Mesothelial cell of epicardium (in vitro differentiated cells): ENCODE results near the gene PAX7. TPM values are rescaled to one million over a fixed set of nuclear protein-coding genes. Genes with fewer than 3 reads are reported as not detected.
"Not testable (repeated sequence)": the region's sequence is repeated elsewhere in the genome, so short reads cannot be mapped to it uniquely, and the experiment has no call there.

ENCODE experiments used
- DNase-seq, 2 experiments: peaks; one replicate each; pipeline ENCODE4 v3.0.0; 2021; ENCODE audit warnings: low spot score in 2 of 2; ENCODE audit not compliant: unreplicated experiment in 2 of 2
- H3K27ac Mint-ChIP-seq: 2 replicates; pipeline ENCODE4 v1.8.0; 2021; ENCODE audit warnings: mixed read lengths
- H3K27me3 Mint-ChIP-seq: 2 replicates; pipeline ENCODE4 v1.8.0; 2021; ENCODE audit warnings: low read depth, mixed read lengths
- H3K36me3 Mint-ChIP-seq: 2 replicates; pipeline ENCODE4 v1.8.0; 2021; ENCODE audit warnings: mixed read lengths
- H3K4me1 Mint-ChIP-seq: 2 replicates; pipeline ENCODE4 v1.8.0; 2021; ENCODE audit warnings: mixed read lengths
- H3K4me3 Mint-ChIP-seq: 2 replicates; pipeline ENCODE4 v1.8.0; 2021; ENCODE audit warnings: mild to moderate bottlenecking, moderate library complexity, mixed read lengths
- H3K9me3 Mint-ChIP-seq: 2 replicates; pipeline ENCODE4 v1.8.0; 2021; ENCODE audit warnings: mixed read lengths
- CTCF ChIP-seq: fragments of 200-600 bp; sonication (generic); IDR thresholded peaks from one replicate; pipeline ENCODE4 v1.5.0; 2021; ENCODE audit warnings: antibody characterized with exemption; ENCODE audit not compliant: unreplicated experiment
- total RNA-seq: library from RNA; stranded (reverse); gene quantifications from 3 replicates; pipeline ENCODE4 v1.2.1, GENCODE V29; 2021

The PAX7 gene
- total RNA-seq, 1 donor from 2014 or later: not detected

GRCh38 chr1:18684303-18684702, 53.7 kb downstream of the PAX7 start:
- DNase-seq: no peak
- no peak overlapping the region for H3K4me3 Mint-ChIP-seq
- no peaks in the 10 kb centered on the region for H3K4me1 Mint-ChIP-seq
- H3K9me3 Mint-ChIP-seq: peaks cover 3% of the 10 kb centered on the region
- H3K36me3 Mint-ChIP-seq: no peaks in the 10 kb centered on the region
- no peak for TF ChIP-seq CTCF
- H3K27ac Mint-ChIP-seq: no peak overlapping the region
- peaks cover 56% of the 10 kb centered on the region for H3K27me3 Mint-ChIP-seq

- no peaks in the 10 kb centered on the region for H3K9me3 Mint-ChIP-seq
- TF ChIP-seq CTCF: no peak
- no peak overlapping the region for H3K27ac Mint-ChIP-seq
- peaks cover 53% of the 10 kb centered on the region for H3K27me3 Mint-ChIP-seq
- DNase-seq: no peak
- no peaks in the 10 kb centered on the region for H3K36me3 Mint-ChIP-seq
- H3K4me3 Mint-ChIP-seq: no peak overlapping the region
- H3K4me1 Mint-ChIP-seq: no peaks in the 10 kb centered on the region
Measured at GRCh38 chr1:18686540-18686939, 55.9 kb downstream of the PAX7 start.

- Mint-ChIP-seq H3K27me3 (peaks cover 61% of the 10 kb centered on the region), H3K27ac (no peak overlapping the region), H3K4me3 (no peak overlapping the region), H3K36me3 (no peaks in the 10 kb centered on the region), H3K9me3 (no peaks in the 10 kb centered on the region), H3K4me1 (no peaks in the 10 kb centered on the region)
- no peak for TF ChIP-seq CTCF
- no peak for DNase-seq
Measured at GRCh38 chr1:18687273-18687672, 56.6 kb downstream of the PAX7 start.

- H3K9me3 Mint-ChIP-seq: no peaks in the 10 kb centered on the region
- H3K27ac Mint-ChIP-seq: no peak overlapping the region
- H3K4me3 Mint-ChIP-seq: no peak overlapping the region
- peaks cover 3% of the 10 kb centered on the region for H3K4me1 Mint-ChIP-seq
- TF ChIP-seq CTCF: no peak
- no peaks in the 10 kb centered on the region for H3K36me3 Mint-ChIP-seq
- DNase-seq: no peak
- H3K27me3 Mint-ChIP-seq: peaks cover 72% of the 10 kb centered on the region
Measured at GRCh38 chr1:18691648-18692047, 61.0 kb downstream of the PAX7 start.

GRCh38 chr1:18693256-18694098, 62.8 kb downstream of the PAX7 start:
- H3K4me3 Mint-ChIP-seq: no peak overlapping the region
- H3K27me3 Mint-ChIP-seq: peaks cover 78% of the 10 kb centered on the region
- TF ChIP-seq CTCF: no peak
- H3K4me1 Mint-ChIP-seq: peaks cover 3% of the 10 kb centered on the region
- no peaks in the 10 kb centered on the region for H3K36me3 Mint-ChIP-seq
- DNase-seq: no peak
- H3K27ac Mint-ChIP-seq: no peak overlapping the region
- H3K9me3 Mint-ChIP-seq: no peaks in the 10 kb centered on the region

- peaks cover 86% of the 10 kb centered on the region for H3K27me3 Mint-ChIP-seq
Measured at GRCh38 chr1:18694289-18694688, 63.6 kb downstream of the PAX7 start.

More at GRCh38 chr1:18694289-18694688, 63.6 kb downstream of the PAX7 start:
- H3K9me3 Mint-ChIP-seq, H3K27ac Mint-ChIP-seq, H3K4me1 Mint-ChIP-seq, H3K4me3 Mint-ChIP-seq, H3K36me3 Mint-ChIP-seq, DNase-seq: not testable (repeated sequence)
